OCI-LY3 (cell line): ENCODE data around the gene TRIM15.

Experiments
- EZH2phosphoT487 ChIP-seq: fragments of 200-600 bp; shearing (Covaris generic); IDR thresholded peaks from 2 replicates; pipeline ENCODE4 v1.6.1; 2018; ENCODE audit warnings: antibody characterized with exemption, mixed run types, low read depth
- TF ChIP-seq, protein P1 (sequence below): fragments of 200-600, 300-600 bp; sonication (generic); IDR thresholded peaks from 2 replicates; pipeline ENCODE4 v1.5.1; 2014; ENCODE audit warnings: antibody characterized with exemption, low read length, low read depth

DNA sequence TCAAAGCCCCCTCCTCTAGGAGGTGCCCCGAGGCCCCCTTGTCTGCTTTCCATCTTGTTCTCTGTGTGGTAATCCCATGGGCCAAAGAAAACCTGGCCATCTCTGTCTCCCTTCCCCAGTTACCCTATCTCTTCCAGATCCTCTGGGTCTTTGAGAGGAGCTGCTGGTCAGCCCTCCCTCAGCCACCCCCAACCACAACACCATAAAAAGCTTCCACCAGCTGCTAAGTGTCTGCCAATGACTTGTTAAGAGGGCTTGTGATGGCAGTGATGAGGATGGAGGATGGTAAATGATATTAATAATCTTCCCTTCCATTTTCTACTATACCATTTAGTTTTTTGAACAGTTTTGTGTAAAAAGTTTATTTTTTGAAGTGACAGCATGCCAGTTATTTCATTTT is 32.6 kb downstream of the TRIM15 start:
- TF ChIP-seq EZH2phosphoT487, result no peak
- TF ChIP-seq, protein P1, sequence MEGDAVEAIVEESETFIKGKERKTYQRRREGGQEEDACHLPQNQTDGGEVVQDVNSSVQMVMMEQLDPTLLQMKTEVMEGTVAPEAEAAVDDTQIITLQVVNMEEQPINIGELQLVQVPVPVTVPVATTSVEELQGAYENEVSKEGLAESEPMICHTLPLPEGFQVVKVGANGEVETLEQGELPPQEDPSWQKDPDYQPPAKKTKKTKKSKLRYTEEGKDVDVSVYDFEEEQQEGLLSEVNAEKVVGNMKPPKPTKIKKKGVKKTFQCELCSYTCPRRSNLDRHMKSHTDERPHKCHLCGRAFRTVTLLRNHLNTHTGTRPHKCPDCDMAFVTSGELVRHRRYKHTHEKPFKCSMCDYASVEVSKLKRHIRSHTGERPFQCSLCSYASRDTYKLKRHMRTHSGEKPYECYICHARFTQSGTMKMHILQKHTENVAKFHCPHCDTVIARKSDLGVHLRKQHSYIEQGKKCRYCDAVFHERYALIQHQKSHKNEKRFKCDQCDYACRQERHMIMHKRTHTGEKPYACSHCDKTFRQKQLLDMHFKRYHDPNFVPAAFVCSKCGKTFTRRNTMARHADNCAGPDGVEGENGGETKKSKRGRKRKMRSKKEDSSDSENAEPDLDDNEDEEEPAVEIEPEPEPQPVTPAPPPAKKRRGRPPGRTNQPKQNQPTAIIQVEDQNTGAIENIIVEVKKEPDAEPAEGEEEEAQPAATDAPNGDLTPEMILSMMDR, result no peak
